GM13976 (cell line): Measurements from ENCODE around the gene DISC1.
A peak's percentile ranks its signal among the peaks of the same experiment; 100 is the strongest.

Experiments used
- DNase-seq: peaks from one replicate; pipeline ENCODE4 v3.0.0; 2012; ENCODE audit warnings: low spot score
- CTCF ChIP-seq: IDR thresholded peaks from 2 replicates; pipeline ENCODE4 v1.5.1; 2012; ENCODE audit warnings: borderline replicate concordance, mild to moderate bottlenecking; ENCODE audit not compliant: insufficient read depth; ENCODE audit errors: extremely low read depth, missing control alignments, control extremely low read depth
- in situ Hi-C: fragments of 300-500 bp; cut with MboI; formaldehyde crosslinking; loops from one replicate; pipeline ENCODE4 v1.12.0; 2022; ENCODE audit warnings: low sequenced_read_pairs, mixed read lengths, inconsistent platforms; ENCODE audit not compliant: unreplicated experiment

DISC1 gene

GRCh38 chr1:231930257-231930947 lies 303.8 kb downstream of the DISC1 start:
- in situ Hi-C loops: no loop called here
- no peak for TF ChIP-seq CTCF
- no peak for DNase-seq

- no peak for TF ChIP-seq CTCF
- no peak for DNase-seq
- in situ Hi-C loops: no loop called here
These were observed 304.6 kb downstream of the DISC1 start for GRCh38 chr1:231931146-231931545.

- DNase-seq: peak; percentile 26
- in situ Hi-C loops: no loop called here
- TF ChIP-seq CTCF: no peak
These were observed 305.4 kb downstream of the DISC1 start for GRCh38 chr1:231931846-231932454.

GRCh38 chr1:231933711-231934626 lies 307.4 kb downstream of the DISC1 start:
- TF ChIP-seq CTCF: no peak
- DNase-seq: no peak
- in situ Hi-C loops: no loop called here

- no peak for DNase-seq
- no peak for TF ChIP-seq CTCF
These were observed 308.2 kb downstream of the DISC1 start for GRCh38 chr1:231934797-231935196.

GRCh38 chr1:231935856-231936255 lies 309.3 kb downstream of the DISC1 start:
- no peak for DNase-seq
- TF ChIP-seq CTCF: no peak
- in situ Hi-C loops: no loop called here

More at GRCh38 chr1:231934797-231935196, 308.2 kb downstream of the DISC1 start:
- in situ Hi-C loops: no loop called here
